ENCODE results near the gene OTUD4. TPM values are rescaled to one million over a fixed set of nuclear protein-coding genes. Genes with fewer than 3 reads are reported as not detected.

Gene OTUD4
- total and polyA plus RNA-seq, 9 of the 15 experiments (the other 6 are each of a cell fraction or from before 2014, with no cell fraction given) = 4.2 to 29.0 (median 24.8) TPM

DNA sequence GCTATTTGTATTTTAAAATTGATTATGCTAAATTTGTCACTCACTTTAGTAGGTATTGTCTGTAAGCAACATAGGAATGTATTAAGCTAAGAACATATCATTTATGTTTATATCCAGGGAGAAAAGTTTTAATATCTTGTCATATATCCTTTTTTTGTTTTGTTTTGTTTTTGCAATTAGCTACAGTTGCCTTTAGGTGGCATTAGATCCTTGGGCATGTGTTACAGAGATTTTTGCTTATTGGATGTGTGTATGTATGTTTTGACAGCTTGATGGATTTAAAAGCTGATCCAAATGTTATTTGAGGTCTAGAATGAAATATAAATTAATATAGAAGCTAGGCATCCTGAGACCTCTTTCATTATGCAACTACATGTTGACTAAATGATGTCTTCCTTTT is 36.1 kb upstream of the OTUD4 start (continued):
- no peak for TF ChIP-seq NR4A1 (CRISPR knock-in tag; IDR thresholded peaks at IDR 0.05)
- TF ChIP-seq NR4A1 (tag; IDR thresholded peaks at IDR 0.05) = no peak
- TF ChIP-seq SMC3 (conservative IDR thresholded peaks at IDR 0.05; ENCODE audit: insufficient read depth, low read depth, low read length) = 0 out of 2 replicates have a peak, but pooled peaks have one; percentile 21
- no peak for TF ChIP-seq BHLHE40 (IDR thresholded peaks at IDR 0.05; ENCODE audit: low read length)
- TF ChIP-seq C11orf30 (IDR thresholded peaks at IDR 0.05; ENCODE audit: low read depth) = no peak
- TF ChIP-seq, protein P1, sequence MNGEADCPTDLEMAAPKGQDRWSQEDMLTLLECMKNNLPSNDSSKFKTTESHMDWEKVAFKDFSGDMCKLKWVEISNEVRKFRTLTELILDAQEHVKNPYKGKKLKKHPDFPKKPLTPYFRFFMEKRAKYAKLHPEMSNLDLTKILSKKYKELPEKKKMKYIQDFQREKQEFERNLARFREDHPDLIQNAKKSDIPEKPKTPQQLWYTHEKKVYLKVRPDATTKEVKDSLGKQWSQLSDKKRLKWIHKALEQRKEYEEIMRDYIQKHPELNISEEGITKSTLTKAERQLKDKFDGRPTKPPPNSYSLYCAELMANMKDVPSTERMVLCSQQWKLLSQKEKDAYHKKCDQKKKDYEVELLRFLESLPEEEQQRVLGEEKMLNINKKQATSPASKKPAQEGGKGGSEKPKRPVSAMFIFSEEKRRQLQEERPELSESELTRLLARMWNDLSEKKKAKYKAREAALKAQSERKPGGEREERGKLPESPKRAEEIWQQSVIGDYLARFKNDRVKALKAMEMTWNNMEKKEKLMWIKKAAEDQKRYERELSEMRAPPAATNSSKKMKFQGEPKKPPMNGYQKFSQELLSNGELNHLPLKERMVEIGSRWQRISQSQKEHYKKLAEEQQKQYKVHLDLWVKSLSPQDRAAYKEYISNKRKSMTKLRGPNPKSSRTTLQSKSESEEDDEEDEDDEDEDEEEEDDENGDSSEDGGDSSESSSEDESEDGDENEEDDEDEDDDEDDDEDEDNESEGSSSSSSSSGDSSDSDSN (IDR thresholded peaks at IDR 0.05; ENCODE audit: borderline replicate concordance in 1 of 2, low read depth in 2 of 2, low read length in 2 of 2) = no peak
- no peak for TF ChIP-seq KDM5B (IDR thresholded peaks at IDR 0.05; ENCODE audit: insufficient replicate concordance, low read depth, low read length)
- no peak for TF ChIP-seq ZNF77 (CRISPR knock-in tag; IDR thresholded peaks at IDR 0.05)
- TF ChIP-seq HOXB6 (CRISPR knock-in tag; IDR thresholded peaks at IDR 0.05; ENCODE audit: borderline replicate concordance) = no peak
- TF ChIP-seq SPI1 (IDR thresholded peaks at IDR 0.05; ENCODE audit: borderline replicate concordance, low read depth, low read length) = no peak
- no peak for TF ChIP-seq RBM17 (IDR thresholded peaks at IDR 0.05; ENCODE audit: borderline replicate concordance, low read depth, low read length)
- peak; percentile 27 to 53; a peak in 3 of 4 replicates for TF ChIP-seq RAD21 (CRISPR knock-in tag; conservative IDR thresholded peaks at IDR 0.05 in 1 of 2, IDR thresholded peaks at IDR 0.05 in 1 of 2)
- no peak for TF ChIP-seq PPARD (CRISPR knock-in tag; IDR thresholded peaks at IDR 0.05)
- TF ChIP-seq, protein P2, sequence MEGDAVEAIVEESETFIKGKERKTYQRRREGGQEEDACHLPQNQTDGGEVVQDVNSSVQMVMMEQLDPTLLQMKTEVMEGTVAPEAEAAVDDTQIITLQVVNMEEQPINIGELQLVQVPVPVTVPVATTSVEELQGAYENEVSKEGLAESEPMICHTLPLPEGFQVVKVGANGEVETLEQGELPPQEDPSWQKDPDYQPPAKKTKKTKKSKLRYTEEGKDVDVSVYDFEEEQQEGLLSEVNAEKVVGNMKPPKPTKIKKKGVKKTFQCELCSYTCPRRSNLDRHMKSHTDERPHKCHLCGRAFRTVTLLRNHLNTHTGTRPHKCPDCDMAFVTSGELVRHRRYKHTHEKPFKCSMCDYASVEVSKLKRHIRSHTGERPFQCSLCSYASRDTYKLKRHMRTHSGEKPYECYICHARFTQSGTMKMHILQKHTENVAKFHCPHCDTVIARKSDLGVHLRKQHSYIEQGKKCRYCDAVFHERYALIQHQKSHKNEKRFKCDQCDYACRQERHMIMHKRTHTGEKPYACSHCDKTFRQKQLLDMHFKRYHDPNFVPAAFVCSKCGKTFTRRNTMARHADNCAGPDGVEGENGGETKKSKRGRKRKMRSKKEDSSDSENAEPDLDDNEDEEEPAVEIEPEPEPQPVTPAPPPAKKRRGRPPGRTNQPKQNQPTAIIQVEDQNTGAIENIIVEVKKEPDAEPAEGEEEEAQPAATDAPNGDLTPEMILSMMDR (IDR thresholded peaks at IDR 0.05 in 2 of 3, conservative IDR thresholded peaks at IDR 0.05 in 1 of 3; ENCODE audit: insufficient read depth in 2 of 3, low read depth in 1 of 3, low read length in 3 of 3) = peak; percentile 35 to 67 (median 48); a peak in 3 of 6 replicates
- no peak for TF ChIP-seq SLC30A9 (CRISPR knock-in tag; IDR thresholded peaks at IDR 0.05)
- no peak for TF ChIP-seq PCBP1 (IDR thresholded peaks at IDR 0.05; ENCODE audit: low read depth, low read length, poor library complexity, severe bottlenecking)
- no peak for TF ChIP-seq FOXA3 (CRISPR knock-in tag; conservative IDR thresholded peaks at IDR 0.05 in 1 of 2, IDR thresholded peaks at IDR 0.05 in 1 of 2)
- TF ChIP-seq SAFB2 (IDR thresholded peaks at IDR 0.05; ENCODE audit: borderline replicate concordance, low read depth, low read length, severe bottlenecking) = no peak

Data from K562 (cell line).